Stimulated activated CD8-positive, alpha-beta memory T cell treated with anti-CD3 and anti-CD28 coated beads, Interleukin-15, amount 100 ng/mL, for 1 hour (primary cell): ENCODE data around the gene SRP9.
"Not testable (repeated sequence)": the region's sequence is repeated elsewhere in the genome, so short reads cannot be mapped to it uniquely, and the experiment has no call there.

Experiments used
- DNase-seq: peaks from one replicate; pipeline ENCODE4 v3.0.0-alpha.2; 2020; ENCODE audit warnings: low read depth

Gene SRP9

GRCh38 chr1:225776294-225776693 lies 1.3 kb upstream of the SRP9 start:
- DNase-seq = no peak

- peak; percentile 0 for DNase-seq
Measured at GRCh38 chr1:225777058-225777582, 506 bp upstream of the SRP9 start.

DNA sequence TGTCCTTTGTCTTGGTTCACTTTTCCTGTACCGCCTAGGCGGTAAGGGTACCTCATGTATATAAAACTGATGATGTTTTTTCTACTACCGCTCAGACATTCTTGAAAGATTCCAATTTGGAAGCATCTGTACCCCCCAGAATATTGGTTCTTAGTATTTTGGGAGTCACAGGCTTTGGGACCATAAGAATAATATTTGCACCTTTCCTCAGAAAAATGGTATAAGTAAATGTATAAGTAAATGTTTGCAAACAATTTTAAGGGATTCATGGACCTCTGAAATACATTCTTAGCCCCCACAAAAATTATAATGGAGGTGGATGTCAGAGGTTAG lies 677 bp downstream of the SRP9 start:
- no peak for DNase-seq

DNA sequence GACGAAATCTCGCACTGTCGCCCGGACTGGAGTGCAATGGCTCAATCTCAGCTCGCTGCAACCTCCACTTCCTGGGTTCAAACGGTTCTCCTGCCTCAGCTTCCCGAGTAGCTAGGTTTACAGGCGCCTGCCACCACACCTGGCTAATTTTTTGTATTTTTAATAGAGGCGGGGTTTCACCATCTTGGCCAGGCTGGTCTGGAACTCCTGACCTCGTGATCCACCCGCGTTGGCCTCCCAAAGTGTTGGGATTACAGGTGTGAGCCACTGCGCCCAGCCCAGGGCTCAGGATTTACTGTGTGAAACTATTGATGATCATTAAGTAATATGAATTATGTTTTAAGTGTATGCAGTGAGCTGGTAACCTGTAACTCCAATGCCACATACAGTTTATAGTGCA lies 1.5 kb downstream of the SRP9 start:
- DNase-seq = not testable (repeated sequence)

DNA sequence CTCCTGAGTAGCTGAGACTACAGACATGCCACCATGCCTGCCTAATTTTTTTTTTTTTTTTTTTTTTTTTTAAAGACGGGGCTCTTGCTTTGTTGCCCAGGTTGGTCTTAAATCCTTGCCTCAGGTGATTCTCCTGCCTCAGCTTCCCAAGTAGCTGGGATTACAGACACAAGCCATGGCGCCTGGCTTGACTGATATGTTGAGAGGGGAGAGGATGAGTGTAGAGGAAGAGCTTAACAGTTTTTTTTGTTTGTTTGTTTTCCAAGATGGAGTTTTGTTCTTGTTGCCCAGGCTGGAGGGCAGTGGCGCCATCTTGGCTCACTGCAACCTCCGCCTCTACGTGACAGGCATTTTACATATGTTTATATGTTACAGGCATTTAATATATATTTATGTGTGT lies 2.5 kb downstream of the SRP9 start:
- no peak for DNase-seq

DNA sequence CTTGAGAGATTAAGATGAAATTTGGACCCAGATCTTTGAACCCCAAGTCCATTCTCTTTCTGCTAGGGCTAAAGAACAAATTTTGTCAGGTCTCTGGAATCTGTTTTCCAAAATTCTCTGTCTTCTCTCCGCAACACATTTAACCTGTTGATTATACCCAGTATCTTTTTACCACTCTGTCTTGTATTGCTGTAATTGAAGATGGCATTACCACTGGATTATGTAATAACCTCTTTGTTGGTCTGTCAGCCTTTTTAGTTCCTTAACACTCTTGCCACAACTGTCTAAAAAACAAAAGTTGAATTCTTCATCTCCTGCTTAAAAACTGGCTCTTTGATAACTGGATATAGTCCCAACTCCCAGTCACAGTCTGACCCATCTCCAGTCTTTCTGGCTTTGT lies 3.0 kb downstream of the SRP9 start:
- no peak for DNase-seq

- not testable (repeated sequence) for DNase-seq
Measured at GRCh38 chr1:225789142-225789541, 11.5 kb downstream of the SRP9 start.

GRCh38 chr1:225794954-225795353 lies 17.3 kb downstream of the SRP9 start:
- no peak for DNase-seq

- DNase-seq = not testable (repeated sequence)
Measured at GRCh38 chr1:225796097-225796496, 18.5 kb downstream of the SRP9 start.

DNA sequence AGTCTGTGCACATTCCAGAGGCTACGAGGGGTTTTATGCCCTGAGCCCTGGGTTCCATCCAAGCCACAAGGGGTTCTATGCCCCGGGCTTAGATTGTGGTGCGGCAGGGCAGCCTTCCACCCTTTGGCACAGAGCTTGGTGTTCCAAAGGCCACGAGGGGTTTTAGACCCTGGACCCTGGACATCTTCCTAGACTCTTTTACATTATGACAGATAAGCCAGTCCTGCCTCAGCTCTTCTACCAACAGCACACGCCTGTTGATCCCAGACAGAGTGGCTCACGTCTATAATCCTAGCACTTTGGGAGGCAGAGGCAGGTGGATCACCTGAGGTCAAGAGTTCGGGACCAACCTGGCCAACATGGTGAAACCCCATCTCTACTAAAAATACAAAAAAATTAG lies 23.5 kb downstream of the SRP9 start:
- not testable (repeated sequence) for DNase-seq

DNA sequence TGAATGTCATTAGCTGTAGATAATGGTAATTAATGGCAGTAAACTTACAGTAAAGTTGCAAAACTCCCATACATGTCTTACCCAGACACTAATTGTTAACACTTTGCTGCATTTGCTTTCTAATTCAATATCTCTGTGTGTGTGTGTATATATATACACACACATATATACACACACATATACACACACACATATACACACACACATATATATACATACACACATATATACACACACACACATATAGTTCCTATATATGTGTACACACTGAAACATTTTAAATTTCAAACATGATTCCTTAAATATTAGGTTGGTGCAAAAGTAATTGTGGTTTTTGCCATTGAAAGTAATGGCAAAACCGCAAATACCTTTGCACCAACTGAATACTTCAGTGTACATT lies 28.6 kb downstream of the SRP9 start:
- no peak for DNase-seq

GRCh38 chr1:225806736-225807135 lies 29.1 kb downstream of the SRP9 start:
- DNase-seq = not testable (repeated sequence)

- no peak for DNase-seq
Measured at GRCh38 chr1:225808136-225808535, 30.5 kb downstream of the SRP9 start.

DNA sequence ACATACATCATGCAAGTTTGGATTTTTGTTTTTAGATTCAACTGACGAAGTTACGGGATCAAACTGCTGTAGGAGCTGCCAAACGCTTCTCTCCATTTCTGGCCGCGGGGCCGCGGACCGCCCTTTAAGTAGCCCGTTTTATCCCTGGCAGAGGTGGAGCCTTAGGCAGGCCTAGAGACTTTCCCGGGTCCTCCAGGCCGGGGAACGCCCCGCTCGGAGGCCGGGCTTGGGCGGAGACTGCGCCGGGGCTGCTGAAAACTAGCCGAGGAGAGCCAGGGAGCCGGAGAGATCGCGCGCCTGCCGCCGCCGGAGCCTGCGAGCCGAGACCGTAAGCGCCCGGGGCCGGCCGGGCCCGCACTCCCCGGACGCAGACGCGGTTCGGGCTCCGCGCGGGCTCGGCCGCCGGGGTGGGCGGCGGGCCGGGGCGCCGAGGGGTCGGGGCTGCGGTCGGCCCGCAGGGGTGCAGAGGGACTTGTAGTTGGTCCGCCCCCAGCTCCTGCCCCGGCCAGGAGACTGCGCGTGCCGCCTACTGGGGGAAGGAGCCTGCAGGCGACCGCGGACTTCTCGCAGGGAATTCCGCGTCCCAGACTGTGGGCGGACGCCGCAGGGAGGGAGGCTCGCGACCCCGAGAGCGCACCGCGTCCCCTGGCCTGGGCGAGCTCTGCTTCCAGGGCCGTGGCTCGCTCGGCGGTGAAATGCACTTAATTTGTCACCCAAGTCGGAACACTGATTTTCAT lies 32.4 kb downstream of the SRP9 start, which contains the start of gene EPHX1:
Gene EPHX1, plus strand, starts transcription at position 283 of the 737 bp plus-strand sequence. CDS start 18,606 bp downstream, outside the sequence.
- peak; percentile 36 for DNase-seq

- DNase-seq = not testable (repeated sequence)
Measured at GRCh38 chr1:225810579-225811538, 33.2 kb downstream of the SRP9 start.

- no peak for DNase-seq
Measured at GRCh38 chr1:225811622-225812487, 34.2 kb downstream of the SRP9 start.

- no peak for DNase-seq
Measured at GRCh38 chr1:225812488-225813213, 35.0 kb downstream of the SRP9 start.

DNA sequence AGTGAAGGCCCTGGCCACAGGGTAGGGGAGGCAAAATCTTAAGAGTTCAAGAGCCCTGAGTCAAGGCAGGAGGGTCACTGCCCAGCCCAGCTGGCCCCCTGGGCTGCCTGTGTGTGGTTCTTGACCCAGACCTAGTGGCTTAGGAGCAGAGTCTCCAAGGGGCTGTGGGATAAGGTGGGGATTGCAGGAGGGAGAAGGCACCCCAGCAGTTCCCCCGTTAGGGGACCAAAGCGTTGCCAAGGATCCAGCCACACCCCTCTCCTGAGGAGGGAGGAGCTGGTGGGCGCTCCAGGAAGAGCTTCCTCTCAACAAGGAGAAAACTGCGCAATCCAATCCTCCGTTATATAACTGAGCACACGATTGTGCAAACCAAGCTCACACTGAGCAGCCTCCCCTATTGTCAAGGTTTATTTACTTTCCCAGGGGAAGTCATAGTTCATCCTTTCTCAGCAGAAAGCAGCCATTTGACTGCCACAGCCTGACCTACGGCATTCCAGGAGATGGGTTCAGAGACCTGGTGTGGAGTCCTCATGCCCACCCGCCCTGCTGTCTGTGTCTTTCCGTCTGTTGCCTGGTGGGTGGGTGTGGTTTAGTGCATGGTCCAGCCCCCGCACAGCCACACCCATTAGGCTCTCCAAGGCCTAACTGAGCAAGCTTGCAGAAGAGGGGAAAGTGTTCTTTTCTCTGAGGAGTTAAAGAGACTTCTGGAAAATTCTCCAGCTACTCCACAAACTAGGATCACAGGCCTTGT lies 35.8 kb downstream of the SRP9 start:
- no peak for DNase-seq

DNA sequence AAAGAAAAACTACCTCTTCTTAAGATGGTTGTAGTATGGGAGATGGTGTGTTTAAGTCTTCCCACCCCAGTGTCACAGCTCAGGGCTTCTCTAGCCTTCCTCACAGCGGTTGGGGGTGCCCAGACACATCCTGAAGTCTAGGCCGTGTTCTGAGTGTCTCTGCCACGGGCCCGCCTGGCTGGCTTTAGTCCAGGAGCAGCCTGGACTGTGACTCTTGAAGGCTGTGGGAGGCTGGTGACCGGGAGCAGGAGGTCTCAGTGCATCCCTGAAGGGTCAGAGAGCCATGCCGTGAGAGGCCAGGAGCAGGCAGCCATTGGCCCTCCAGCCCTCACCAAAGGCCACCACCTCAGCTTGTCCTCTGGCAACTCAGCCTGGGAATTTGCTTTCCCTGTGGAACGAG lies 36.8 kb downstream of the SRP9 start:
- no peak for DNase-seq

GRCh38 chr1:225815090-225815489 lies 37.5 kb downstream of the SRP9 start:
- DNase-seq = not testable (repeated sequence)
